GM12892 (cell line): ENCODE results near the gene FUBP3.

Experiments used
- DNase-seq: peaks from one replicate; pipeline ENCODE4 v3.0.0; 2011; ENCODE audit not compliant: insufficient read length
- FAIRE-seq: peaks from 2 replicates; lab custom pipeline; 2011; peaks lifted over from hg19 to GRCh38; lab: Jason Lieb, UNC
- POLR2A ChIP-seq: IDR thresholded peaks from 2 replicates; pipeline ENCODE4 v1.6.1; 2011; ENCODE audit warnings: low read depth, low read length, control low read depth
- POLR2AphosphoS5 ChIP-seq: IDR thresholded peaks from 2 replicates; pipeline ENCODE4 v1.6.1; 2011; ENCODE audit warnings: low read depth, low read length, control low read depth
- TAF1 ChIP-seq: IDR thresholded peaks from 2 replicates; pipeline ENCODE4 v1.6.1; 2011; ENCODE audit warnings: low read depth, mild to moderate bottlenecking, control low read depth, low read length, borderline replicate concordance

The FUBP3 gene

GRCh38 chr9:130661451-130662098 lies 82.2 kb downstream of the FUBP3 start:
- DNase-seq = no peak
- no peak for FAIRE-seq
- TF ChIP-seq POLR2AphosphoS5 = no peak
- TF ChIP-seq POLR2A = no peak
- TF ChIP-seq TAF1 = no peak

DNA sequence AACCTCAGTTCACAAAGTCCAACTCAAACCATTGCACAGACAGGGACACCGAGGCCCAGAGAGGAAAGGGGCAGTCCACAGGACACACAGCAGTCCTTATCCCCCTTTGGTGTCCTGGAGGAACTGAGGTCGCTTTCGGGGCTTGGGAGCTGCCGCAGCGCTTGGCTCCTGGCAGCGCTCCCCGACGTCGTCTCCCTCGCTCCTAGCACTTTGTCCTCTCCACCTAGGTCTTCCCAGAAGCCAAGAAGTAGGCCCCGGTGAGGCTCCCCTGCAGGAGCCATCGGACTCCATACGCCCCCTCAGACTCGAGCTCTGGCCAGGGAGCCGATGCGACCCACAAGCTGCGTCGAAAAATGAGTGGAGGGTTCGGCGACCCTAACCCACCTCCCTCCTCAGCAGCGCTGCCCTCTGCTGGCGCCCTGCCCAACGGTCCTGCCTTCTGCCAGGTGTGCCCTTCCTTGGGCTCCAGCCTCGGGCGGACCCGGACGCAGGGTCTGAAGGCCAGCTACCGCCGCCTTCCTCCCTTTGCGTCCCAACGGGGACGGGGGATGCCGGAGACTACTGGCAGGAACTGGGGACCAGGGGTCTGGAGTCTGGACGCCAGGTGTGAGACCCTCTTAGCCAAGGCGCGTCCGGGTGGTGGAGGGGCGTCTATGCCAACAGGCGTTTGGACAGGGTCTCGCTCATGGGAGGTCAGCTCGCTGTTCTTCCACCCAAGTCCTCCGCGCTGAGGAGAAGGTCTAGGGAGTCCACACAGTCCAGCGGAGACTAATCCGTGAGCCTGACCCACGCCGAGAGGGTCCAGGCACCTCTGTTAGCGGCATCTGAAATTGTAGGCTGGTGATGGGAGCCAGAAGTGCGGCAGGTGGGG lies 83.0 kb downstream of the FUBP3 start:
- no peak for TF ChIP-seq POLR2A
- no peak for TF ChIP-seq TAF1
- no peak for TF ChIP-seq POLR2AphosphoS5
- FAIRE-seq (no peak), DNase-seq (no peak)

- FAIRE-seq (no peak), DNase-seq (no peak)
- TF ChIP-seq POLR2A (no peak), POLR2AphosphoS5 (no peak), TAF1 (no peak)
Observed at GRCh38 chr9:130662970-130663257, 83.5 kb downstream of the FUBP3 start.

- DNase-seq (no peak), FAIRE-seq (no peak)
- TF ChIP-seq TAF1 = no peak
- no peak for TF ChIP-seq POLR2A
- TF ChIP-seq POLR2AphosphoS5 = no peak
Observed at GRCh38 chr9:130663258-130663976, 84.0 kb downstream of the FUBP3 start.

DNA sequence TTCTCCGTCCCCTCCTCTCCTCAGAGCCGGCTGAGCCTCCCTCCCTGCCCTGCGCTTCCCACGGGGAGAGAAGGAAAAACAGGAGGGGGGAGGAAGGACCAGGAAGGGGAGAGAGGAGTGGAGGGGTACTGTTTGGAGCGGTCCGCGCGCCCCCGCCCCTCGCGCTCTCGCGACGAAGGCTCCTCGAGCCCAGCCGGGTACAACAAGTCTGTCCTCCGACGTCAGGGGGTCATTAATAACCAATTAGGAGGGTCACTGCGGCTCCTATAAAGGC lies 84.5 kb downstream of the FUBP3 start:
- peak; percentile 23 for DNase-seq
- TF ChIP-seq TAF1 (no peak), POLR2A (no peak), POLR2AphosphoS5 (no peak)
- no peak for FAIRE-seq

- no peak for FAIRE-seq
- DNase-seq = peak; percentile 13
- TF ChIP-seq POLR2AphosphoS5 = no peak
- TF ChIP-seq TAF1 = no peak
- TF ChIP-seq POLR2A = no peak
Observed at GRCh38 chr9:130664251-130665028, 85.1 kb downstream of the FUBP3 start, which contains the start of gene PRDM12. TSS of gene PRDM12 (plus strand) at chr9:130664594. CDS start at chr9:130664654, 60 bp downstream.

DNA sequence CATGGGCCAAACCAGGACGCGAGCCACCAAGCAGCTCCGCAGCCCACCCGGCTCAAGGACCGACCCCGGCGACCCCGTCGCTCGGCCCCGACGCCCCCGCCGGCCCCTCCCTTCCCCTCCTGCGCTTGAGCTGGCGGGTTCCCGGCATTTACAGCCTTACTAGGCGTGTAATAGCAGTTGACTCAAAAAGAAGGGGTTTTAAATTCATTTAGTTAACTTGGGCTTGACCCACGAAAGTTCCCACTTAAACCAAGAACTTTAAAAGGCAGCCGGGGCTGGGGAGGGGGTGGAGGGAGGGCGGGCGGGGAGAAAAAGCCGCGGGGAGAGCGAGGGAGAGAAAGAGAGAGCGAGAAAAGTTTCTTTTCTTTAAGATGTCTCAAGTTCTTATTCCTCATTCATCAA lies 85.7 kb downstream of the FUBP3 start:
- FAIRE-seq (no peak), DNase-seq (no peak)
- TF ChIP-seq POLR2A (no peak), POLR2AphosphoS5 (no peak), TAF1 (no peak)

DNA sequence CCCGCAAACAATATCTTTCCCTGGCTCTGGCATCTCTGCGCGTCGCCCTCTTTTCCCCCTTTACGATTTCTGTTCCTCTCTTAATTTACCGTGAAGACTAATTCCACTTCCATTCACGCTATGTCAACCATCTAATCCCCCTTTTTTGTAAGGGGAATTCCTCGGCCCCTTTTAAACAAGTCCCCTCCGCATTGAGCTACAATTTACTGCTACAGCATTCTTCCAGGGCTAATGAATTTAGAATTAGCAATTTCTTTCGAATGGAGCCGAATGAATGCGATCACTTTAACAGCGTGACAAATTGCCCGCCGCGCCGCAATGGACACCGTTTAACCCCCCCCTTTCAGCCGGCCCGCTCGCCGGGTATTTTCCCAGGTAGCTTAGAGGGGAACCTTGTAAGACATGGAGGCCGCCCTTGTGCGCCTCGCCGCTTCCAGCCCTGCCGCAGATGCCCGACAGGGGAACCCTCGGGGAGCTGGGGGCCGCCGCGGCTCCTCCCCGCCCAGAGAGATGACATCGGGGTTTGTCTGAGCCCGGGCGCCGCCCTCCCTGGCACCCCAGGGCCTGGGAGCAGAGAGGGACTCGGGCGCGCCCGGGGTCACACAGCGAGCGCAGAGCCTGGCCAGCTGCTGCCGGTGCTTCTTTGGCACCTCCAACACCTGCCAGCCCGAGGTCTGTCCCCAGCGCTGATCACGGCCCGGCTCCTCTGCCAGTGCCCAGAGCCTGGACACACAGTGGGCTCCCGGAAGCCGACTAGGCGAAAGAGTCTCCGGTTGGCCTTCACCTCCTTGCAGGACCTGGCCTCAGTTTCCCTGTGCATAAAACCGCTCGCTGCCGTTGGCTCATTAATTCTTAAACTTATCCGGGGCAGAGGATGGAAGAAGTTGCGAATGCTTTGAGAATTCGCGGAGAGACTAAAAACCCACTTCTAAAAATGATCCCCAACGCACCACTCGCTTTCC lies 86.3 kb downstream of the FUBP3 start:
- TF ChIP-seq TAF1 (no peak), POLR2A (no peak), POLR2AphosphoS5 (no peak)
- no peak for FAIRE-seq
- peak; percentile 40 for DNase-seq

GRCh38 chr9:130666393-130667119 lies 87.2 kb downstream of the FUBP3 start:
- TF ChIP-seq POLR2A (no peak), POLR2AphosphoS5 (no peak), TAF1 (no peak)
- FAIRE-seq (no peak), DNase-seq (no peak)
